Activated T-helper 1 cell treated with anti-CD3 and anti-CD28 coated beads, Interleukin-12 subunit alpha, Interleukin-12 subunit beta, Interleukin-2, Interleukin-4 antibody, amounts not matched to agents 30 ng/mL and 10 ng/mL and 1 ng/mL, durations not matched to agents 14 hours and 24 hours and 36 hours (primary cell): ENCODE measurements around the gene STKLD1. TPM values are rescaled to one million over a fixed set of nuclear protein-coding genes. Genes with fewer than 3 reads are reported as not detected.
A peak's percentile ranks its signal among the peaks of the same experiment; 100 is the strongest.

Experiments used
- DNase-seq: peaks from one replicate; pipeline ENCODE4 v3.0.0; 2021; ENCODE audit warnings: low spot score
- H3K27ac Mint-ChIP-seq: one replicate; pipeline ENCODE4 v1.8.0; 2021; ENCODE audit warnings: mild to moderate bottlenecking, mixed read lengths
- H3K27me3 Mint-ChIP-seq: one replicate; pipeline ENCODE4 v1.8.0; 2022; ENCODE audit warnings: mild to moderate bottlenecking, moderate library complexity, mixed read lengths; ENCODE audit not compliant: insufficient read depth
- H3K36me3 Mint-ChIP-seq: one replicate; pipeline ENCODE4 v1.8.0; 2021; ENCODE audit warnings: low read depth, mixed read lengths
- H3K4me1 Mint-ChIP-seq: one replicate; pipeline ENCODE4 v1.8.0; 2021; ENCODE audit warnings: low read depth, mixed read lengths
- H3K4me3 Mint-ChIP-seq: one replicate; pipeline ENCODE4 v1.8.0; 2021; ENCODE audit warnings: mild to moderate bottlenecking, moderate library complexity, mixed read lengths
- H3K9me3 Mint-ChIP-seq: one replicate; pipeline ENCODE4 v1.8.0; 2021; ENCODE audit warnings: mixed read lengths
- intact Hi-C: fragments of 100-400 bp; cut with micrococcal nuclease; formaldehyde crosslinking; loops from one replicate; pipeline ENCODE4 v1.15.1; 2024
- total RNA-seq: library from RNA; stranded (reverse); gene quantifications from 2 replicates; pipeline ENCODE4 v1.2.3, GENCODE V29; 2022

The STKLD1 gene
- total RNA-seq, 1 donor from 2014 or later, result 1.5 TPM

DNA sequence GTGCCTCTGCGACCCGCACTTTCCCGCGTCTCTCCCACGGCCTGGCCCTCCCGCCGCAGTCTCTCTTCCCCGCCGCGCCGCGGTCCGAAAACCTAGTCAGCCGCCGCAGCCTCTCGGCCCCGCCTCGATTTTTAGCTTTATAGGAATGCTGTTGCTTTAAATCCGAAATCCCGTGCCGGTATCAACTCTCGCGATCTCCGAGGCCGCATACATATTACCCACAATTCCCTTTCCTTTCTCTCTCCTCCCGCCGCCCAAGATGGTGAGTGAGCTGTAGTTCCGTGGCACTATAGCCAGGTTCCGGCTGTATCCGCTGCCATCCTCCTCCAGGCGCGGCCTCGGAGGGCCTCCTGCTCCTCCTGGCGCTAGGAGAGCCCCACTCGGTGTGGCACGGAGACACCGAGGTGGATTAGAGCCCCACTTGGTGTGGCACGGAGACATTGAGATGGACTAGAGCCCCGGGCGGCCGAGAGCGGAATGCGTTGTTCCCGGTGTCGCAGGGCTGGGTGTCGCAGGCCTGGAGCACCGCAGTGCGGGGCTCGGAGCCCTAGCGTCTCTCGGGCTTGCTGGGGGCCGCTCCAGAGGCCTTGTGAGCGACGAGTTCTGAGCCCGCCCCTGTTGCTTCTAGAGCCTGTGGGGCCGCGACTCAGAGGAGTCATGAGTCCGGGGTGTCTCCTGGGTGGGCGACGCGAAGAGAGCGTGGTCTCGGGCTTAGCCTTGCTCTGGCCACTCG lies 28.0 kb upstream of the STKLD1 start, which contains the start of the genes MED22 and RPL7A:
Gene MED22 (minus strand): TSS at position 147 of the 733 bp plus-strand sequence. CDS start 1,469 bp downstream, outside the sequence.
Gene RPL7A (plus strand): TSS at position 234 of the 733 bp plus-strand sequence. CDS start 26 bp downstream, at position 260.
- Mint-ChIP-seq H3K27ac (peak within 1 kb of the TSS; percentile 99), H3K4me1 (peaks cover 36% of the 10 kb centered on the region), H3K9me3 (no peaks in the 10 kb centered on the region), H3K36me3 (peaks cover 56% of the 10 kb centered on the region), H3K27me3 (peaks cover 2% of the 10 kb centered on the region), H3K4me3 (peak within 1 kb of the TSS; percentile 93)
- intact Hi-C loops, result loop anchor here (1.0 to 10.0 kb wide), 8 partner anchors 8 to 993 kb away; partner anchors contain the start of genes RNU6ATAC, SETX, STKLD1 and SURF1
- DNase-seq, result peak; percentile 90

DNA sequence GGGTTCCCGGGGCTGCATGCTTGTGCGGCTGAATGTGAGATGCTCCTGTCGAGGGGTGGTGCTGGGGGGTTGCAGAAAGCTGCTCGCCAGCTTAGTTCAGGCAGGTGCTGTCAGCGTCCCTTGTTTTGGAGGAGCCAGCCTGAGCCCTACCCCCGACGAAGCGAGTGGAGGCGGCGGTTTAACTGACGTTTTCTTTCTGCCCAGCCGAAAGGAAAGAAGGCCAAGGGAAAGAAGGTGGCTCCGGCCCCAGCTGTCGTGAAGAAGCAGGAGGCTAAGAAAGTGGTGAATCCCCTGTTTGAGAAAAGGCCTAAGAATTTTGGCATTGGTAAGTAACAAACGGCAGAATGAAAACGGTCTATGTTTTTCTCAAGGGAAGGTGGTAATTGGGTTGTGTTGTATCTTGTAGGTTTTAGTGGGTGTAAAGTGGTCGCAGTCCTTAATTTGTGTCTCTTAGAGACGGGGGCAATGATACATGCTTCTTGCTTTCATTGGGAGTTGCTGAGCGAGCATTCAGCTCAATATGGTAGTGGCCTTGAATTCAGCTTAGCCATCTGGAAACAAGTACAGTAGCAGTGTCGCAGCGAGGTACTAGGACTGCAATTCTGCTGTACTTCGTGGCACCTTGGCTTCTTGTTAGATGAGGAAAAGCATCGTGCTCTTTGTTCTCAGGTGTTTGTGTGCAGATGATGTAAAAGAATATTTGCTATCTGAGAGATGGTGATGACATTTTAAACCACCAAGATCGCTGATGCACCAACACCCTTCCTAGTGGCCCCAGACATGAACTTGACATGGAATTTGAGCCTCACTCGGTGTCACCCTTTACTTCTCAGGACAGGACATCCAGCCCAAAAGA lies 27.2 kb upstream of the STKLD1 start:
- H3K4me3 Mint-ChIP-seq, result peak overlapping the region; percentile 93
- peaks cover 36% of the 10 kb centered on the region for H3K4me1 Mint-ChIP-seq
- no peak for DNase-seq
- intact Hi-C loops, result loop anchor here (1.0 to 10.0 kb wide), 8 partner anchors 7 to 994 kb away; partner anchors contain the start of genes RNU6ATAC, SETX, STKLD1 and SURF1
- H3K36me3 Mint-ChIP-seq, result peaks cover 58% of the 10 kb centered on the region
- H3K27ac Mint-ChIP-seq, result peak overlapping the region; percentile 99
- peaks cover 2% of the 10 kb centered on the region for H3K27me3 Mint-ChIP-seq
- H3K9me3 Mint-ChIP-seq, result no peaks in the 10 kb centered on the region

DNA sequence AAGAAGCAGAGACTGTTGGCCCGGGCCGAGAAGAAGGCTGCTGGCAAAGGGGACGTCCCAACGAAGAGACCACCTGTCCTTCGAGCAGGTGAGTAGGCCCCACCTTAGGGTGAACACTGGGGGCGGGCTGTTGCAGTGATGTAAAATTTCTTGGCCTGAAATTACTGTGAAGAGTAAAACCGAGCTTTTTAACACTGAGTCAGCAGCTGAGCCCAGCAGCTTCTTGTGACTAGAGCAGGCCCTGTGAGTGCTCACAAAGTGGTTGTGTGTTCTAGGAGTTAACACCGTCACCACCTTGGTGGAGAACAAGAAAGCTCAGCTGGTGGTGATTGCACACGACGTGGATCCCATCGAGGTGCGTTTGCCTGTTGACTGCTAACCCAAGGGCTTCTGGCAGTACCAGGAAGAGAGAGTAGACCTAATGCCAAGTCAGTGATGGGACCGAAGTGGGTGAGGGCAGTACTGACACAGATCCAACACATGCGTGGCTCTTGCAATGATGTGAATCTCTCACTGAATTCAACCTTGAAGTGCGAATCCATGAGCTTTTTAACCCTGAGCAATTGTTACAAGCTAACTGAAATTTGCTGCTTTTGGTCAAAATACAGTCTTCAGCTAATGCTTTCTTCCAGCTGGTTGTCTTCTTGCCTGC lies 26.1 kb upstream of the STKLD1 start:
- Mint-ChIP-seq H3K9me3 (no peaks in the 10 kb centered on the region), H3K36me3 (peaks cover 58% of the 10 kb centered on the region), H3K4me3 (peak overlapping the region; percentile 93), H3K4me1 (peaks cover 43% of the 10 kb centered on the region), H3K27ac (peak overlapping the region; percentile 29), H3K27me3 (peaks cover 2% of the 10 kb centered on the region)
- intact Hi-C loops, result loop anchor here (2.0 to 10.0 kb wide), 4 partner anchors 137 to 995 kb away; partner anchors contain the start of genes RNU6ATAC and SETX
- no peak for DNase-seq

DNA sequence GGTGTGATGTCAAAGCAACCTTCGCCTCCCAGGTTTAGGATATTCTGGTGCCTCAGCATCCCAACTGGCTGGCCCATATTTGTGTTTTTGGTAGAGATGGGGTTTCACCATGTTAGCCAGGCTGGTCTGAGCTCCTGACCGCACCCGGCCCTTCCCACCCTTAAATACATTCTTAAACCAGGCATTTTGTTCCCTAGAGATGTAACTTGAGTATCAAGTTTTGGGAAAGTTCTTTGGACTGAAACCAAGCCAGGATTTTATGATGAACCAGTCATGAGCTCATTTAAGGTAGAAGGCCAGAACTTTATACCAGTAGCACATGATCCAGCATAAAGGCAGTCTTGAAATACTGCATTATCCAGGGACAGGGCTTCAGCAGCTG lies 24.6 kb upstream of the STKLD1 start:
- no peak for DNase-seq
- Mint-ChIP-seq H3K4me1 (peaks cover 37% of the 10 kb centered on the region), H3K36me3 (peaks cover 58% of the 10 kb centered on the region), H3K4me3 (peak overlapping the region; percentile 19), H3K27ac (no peak overlapping the region), H3K9me3 (no peaks in the 10 kb centered on the region), H3K27me3 (peaks cover 2% of the 10 kb centered on the region)
- intact Hi-C loops, result no loop called here

GRCh38 chr9:133351908-133352634 lies 24.1 kb upstream of the STKLD1 start:
- peaks cover 54% of the 10 kb centered on the region for H3K36me3 Mint-ChIP-seq
- peak overlapping the region; percentile 19 for H3K4me3 Mint-ChIP-seq

GRCh38 chr9:133352635-133353340 lies 23.4 kb upstream of the STKLD1 start:
- H3K9me3 Mint-ChIP-seq, result no peaks in the 10 kb centered on the region
- H3K4me3 Mint-ChIP-seq, result no peak overlapping the region
- no peak for DNase-seq
- no peak overlapping the region for H3K27ac Mint-ChIP-seq
- H3K27me3 Mint-ChIP-seq, result peaks cover 2% of the 10 kb centered on the region
- intact Hi-C loops, result no loop called here
- peaks cover 54% of the 10 kb centered on the region for H3K36me3 Mint-ChIP-seq
- H3K4me1 Mint-ChIP-seq, result peaks cover 36% of the 10 kb centered on the region

More at GRCh38 chr9:133351908-133352634, 24.1 kb upstream of the STKLD1 start:
- no peaks in the 10 kb centered on the region for H3K9me3 Mint-ChIP-seq
- H3K27me3 Mint-ChIP-seq, result peaks cover 2% of the 10 kb centered on the region
- intact Hi-C loops, result no loop called here
- DNase-seq, result no peak
- H3K27ac Mint-ChIP-seq, result no peak overlapping the region
- peaks cover 31% of the 10 kb centered on the region for H3K4me1 Mint-ChIP-seq

DNA sequence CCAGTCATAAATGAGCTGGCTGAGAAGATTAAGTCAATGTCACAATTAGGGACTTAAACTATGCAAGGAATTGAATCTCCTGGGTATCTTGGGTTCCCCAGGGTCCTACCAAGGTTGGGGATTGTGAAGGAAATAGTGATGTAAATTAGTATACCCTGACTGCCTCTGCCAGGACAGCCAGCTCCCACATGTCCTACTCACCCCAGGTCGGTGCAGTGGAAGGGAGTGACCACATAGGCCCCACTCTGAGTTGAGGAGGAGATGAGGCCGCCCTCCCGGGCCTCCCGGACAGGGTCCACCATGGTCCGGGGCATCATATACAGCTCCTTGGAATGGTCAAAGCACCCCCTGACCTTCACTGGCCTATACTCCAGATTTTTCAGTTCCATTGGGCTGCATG lies 22.6 kb upstream of the STKLD1 start:
- Mint-ChIP-seq H3K36me3 (peaks cover 51% of the 10 kb centered on the region), H3K27me3 (no peaks in the 10 kb centered on the region), H3K9me3 (no peaks in the 10 kb centered on the region), H3K27ac (peak overlapping the region; percentile 35), H3K4me1 (peaks cover 42% of the 10 kb centered on the region), H3K4me3 (no peak overlapping the region)
- no peak for DNase-seq
- intact Hi-C loops, result no loop called here

- Mint-ChIP-seq H3K9me3 (no peaks in the 10 kb centered on the region), H3K4me3 (peak overlapping the region; percentile 90), H3K36me3 (peaks cover 42% of the 10 kb centered on the region), H3K4me1 (peaks cover 37% of the 10 kb centered on the region), H3K27ac (no peak overlapping the region), H3K27me3 (no peaks in the 10 kb centered on the region)
- no peak for DNase-seq
- intact Hi-C loops, result no loop called here
Observed at GRCh38 chr9:133354766-133355165, 21.4 kb upstream of the STKLD1 start.

GRCh38 chr9:133355881-133356357 lies 20.2 kb upstream of the STKLD1 start:
- DNase-seq, result no peak
- intact Hi-C loops, result loop anchor here (1.0 kb wide), 3 partner anchors 8 to 62 kb away; partner anchors contain the start of genes MED22, REXO4 and RPL7A
- no peaks in the 10 kb centered on the region for H3K9me3 Mint-ChIP-seq
- peak overlapping the region; percentile 90 for H3K4me3 Mint-ChIP-seq
- H3K4me1 Mint-ChIP-seq, result peaks cover 31% of the 10 kb centered on the region
- no peaks in the 10 kb centered on the region for H3K27me3 Mint-ChIP-seq
- H3K27ac Mint-ChIP-seq, result peak overlapping the region; percentile 79
- H3K36me3 Mint-ChIP-seq, result peaks cover 33% of the 10 kb centered on the region

DNA sequence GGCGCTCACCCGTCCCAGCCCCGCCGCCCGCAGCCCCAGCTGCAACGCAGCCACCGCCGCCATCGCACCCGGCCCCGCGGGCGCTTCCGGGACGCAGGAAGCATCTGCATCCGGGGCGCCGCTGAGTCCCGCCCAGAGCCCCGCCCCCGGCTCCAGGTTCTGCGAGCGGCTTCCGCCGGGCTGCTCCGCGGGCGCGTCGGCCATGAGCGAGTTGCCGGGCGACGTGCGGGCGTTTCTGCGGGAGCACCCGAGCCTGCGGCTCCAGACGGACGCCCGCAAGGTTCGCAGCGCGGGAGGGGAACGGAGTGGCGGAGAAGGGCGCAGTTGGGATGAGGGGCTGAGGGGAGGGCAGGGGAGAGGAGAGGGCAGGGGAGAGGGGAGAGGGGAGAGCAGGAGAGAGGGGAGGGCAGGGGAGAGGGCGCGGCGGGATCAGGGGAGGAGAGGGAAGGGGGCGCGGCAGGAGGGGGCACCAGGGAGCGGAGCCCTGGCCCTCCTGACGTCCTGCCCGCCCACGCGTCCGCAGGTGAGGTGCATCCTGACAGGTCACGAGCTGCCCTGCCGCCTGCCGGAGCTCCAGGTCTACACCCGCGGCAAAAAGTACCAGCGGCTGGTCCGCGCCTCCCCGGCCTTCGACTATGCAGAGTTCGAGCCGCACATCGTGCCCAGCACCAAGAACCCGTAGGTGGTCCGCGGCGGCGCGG lies 19.6 kb upstream of the STKLD1 start, which contains the start of the genes SURF1 and SURF2:
Gene SURF1 (minus strand): TSS at position 97 of the 701 bp plus-strand sequence. CDS start 34 bp downstream, at position 63.
Gene SURF2 (plus strand): TSS at position 160 of the 701 bp plus-strand sequence. CDS start 43 bp downstream, at position 203.
- peaks cover 37% of the 10 kb centered on the region for H3K4me1 Mint-ChIP-seq
- H3K27me3 Mint-ChIP-seq, result no peaks in the 10 kb centered on the region
- intact Hi-C loops, result loop anchor here (1.0 kb wide), 3 partner anchors 8 to 62 kb away; partner anchors contain the start of genes MED22, REXO4 and RPL7A
- H3K4me3 Mint-ChIP-seq, result peak within 1 kb of the TSS; percentile 90
- peaks cover 33% of the 10 kb centered on the region for H3K36me3 Mint-ChIP-seq
- peak within 1 kb of the TSS; percentile 79 for H3K27ac Mint-ChIP-seq
- H3K9me3 Mint-ChIP-seq, result no peaks in the 10 kb centered on the region
- peak; percentile 88 for DNase-seq
